ENCODE measurements around the gene DNAJB11.

The DNAJB11 gene

DNA sequence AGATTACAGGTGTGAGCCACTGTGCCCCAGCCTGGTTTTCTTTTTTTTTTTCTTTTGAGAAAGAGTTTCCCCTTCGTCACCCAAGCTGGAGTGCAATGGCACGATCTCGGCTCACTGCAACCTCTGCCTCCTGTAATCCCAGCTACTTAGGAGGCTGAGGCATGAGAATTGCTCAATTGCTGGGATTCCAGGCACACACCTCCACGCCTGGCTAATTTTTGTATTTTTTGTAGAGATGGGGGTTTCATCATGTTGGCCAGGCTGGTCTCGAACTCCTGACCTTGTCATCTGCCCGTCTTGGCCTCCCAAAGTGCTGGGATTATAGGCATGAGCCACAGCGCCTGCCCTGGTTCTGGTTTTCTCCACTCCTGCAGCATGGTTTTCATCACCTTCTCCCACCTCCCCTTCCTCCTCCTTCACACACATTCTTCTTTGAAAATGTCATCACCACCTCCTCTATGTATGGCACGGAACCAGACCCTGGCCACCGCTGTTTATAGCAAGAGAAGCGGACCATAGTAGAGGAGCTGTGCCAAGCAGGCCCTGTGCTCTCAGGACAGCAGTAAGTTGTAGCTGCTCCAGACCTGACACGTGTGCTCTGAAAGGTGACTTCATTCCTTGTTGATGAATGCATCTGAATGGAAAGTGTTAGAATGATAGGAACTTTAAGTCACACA lies 27.7 kb downstream of the DNAJB11 start:
- DNase-seq = no peak

- no peak for DNase-seq
These were observed 28.2 kb downstream of the DNAJB11 start for GRCh38 chr3:186598794-186599141.

DNA sequence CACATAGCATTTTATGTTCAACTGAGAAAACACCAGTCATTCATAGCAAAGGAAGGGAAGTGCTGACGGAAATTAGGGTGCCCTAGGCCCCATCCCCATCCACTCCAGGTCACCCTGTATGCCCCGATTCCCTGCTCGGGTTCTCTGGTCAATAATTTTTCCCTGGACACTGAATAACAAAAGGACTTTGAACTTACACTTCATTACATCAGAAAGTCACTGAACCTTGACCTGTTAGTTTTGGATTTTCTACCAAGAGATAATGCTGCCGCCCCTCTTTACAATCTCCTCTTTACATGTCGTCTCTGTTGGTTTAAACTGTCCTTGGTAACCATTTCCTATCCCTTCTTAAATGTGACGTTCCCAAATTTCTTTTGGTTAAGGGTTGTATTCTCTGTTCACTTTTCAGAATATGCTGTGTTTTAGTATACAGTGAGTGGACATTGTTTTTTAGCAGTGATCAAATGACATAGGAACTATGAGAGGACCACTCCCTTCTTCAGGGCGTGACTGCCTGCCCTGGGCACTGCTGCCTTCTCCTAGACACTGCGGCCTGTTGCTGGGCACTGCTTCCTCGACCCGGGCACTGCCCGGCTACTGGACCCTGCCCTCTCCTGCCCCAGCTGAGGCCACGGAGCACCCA lies 28.7 kb downstream of the DNAJB11 start:
- no peak for DNase-seq

DNA sequence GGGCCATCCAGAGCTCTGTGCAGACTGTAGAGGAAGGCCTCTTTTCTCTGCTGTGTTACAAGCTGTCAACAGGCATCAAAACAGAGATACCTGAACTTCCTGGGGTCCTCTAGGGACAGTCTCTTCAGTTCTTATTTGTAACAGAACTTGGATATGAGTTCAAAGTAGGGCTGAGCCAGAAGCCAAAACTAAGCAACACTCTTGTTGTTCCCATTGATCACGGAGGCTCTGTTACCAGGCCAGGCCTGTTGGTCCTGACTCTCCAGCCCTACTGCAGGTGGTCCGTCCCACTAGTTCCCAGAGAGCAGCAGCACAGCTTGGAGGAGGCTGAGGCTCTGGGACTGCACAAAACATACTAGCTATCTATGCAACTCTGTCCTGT lies 29.3 kb downstream of the DNAJB11 start:
- DNase-seq = no peak

DNA sequence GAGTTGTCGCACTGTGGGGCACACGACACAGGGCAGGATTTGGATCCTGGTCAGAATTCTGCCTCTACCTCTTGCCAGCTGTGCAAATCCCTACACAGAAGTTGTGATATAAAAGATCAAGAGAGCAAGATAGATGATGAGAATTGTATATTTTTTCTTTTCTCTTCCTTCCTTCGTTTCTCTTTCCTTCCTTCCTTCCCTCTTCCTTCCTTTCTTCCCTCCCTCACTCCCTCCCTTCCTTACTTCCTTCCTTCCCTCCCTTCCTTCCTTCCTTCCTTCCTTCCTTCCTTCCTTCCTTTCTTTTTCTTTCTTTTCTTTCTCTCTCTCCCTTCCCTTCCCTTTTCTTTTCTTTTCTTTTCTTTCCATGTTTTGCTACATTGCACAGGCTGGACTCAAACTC lies 30.4 kb downstream of the DNAJB11 start:
- DNase-seq = no peak

DNA sequence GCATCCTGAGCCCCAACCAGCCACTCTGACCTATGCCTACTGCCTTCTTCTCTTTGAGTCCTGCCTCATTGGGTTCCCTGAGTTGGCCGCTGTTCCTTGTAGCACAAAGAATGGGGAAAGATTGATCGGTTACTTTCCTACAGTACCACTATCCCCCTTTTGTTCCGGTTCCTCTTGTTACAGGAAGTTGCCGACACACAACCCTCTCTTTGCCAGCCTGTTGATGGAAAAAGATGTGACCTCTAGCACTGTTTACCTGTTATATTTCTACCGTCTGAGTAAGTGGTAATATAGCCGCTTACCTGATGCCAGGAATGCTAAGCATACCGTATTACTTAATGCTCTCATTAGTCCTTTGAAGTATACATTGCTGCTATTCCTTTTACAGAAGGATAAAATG lies 32.6 kb downstream of the DNAJB11 start:
- no peak for DNase-seq

DNA sequence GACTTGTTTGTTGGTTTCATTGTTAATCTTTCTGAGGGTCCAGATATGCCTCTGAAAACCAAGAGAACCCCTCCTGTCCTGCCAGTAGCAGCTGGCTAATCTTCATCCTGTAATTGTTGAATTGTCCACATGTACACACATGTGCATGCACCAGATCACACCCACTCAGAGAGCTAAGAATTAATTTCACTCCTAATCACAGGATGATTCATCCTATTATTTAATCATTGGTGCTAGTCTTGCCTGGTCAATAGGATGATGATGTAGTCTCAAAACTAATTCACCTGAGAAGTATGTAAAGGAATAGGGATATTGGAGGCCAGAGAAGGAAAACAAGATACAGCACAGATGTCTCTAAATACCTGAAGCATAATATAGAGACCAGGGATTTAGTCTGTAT lies 34.6 kb downstream of the DNAJB11 start:
- no peak for DNase-seq

DNA sequence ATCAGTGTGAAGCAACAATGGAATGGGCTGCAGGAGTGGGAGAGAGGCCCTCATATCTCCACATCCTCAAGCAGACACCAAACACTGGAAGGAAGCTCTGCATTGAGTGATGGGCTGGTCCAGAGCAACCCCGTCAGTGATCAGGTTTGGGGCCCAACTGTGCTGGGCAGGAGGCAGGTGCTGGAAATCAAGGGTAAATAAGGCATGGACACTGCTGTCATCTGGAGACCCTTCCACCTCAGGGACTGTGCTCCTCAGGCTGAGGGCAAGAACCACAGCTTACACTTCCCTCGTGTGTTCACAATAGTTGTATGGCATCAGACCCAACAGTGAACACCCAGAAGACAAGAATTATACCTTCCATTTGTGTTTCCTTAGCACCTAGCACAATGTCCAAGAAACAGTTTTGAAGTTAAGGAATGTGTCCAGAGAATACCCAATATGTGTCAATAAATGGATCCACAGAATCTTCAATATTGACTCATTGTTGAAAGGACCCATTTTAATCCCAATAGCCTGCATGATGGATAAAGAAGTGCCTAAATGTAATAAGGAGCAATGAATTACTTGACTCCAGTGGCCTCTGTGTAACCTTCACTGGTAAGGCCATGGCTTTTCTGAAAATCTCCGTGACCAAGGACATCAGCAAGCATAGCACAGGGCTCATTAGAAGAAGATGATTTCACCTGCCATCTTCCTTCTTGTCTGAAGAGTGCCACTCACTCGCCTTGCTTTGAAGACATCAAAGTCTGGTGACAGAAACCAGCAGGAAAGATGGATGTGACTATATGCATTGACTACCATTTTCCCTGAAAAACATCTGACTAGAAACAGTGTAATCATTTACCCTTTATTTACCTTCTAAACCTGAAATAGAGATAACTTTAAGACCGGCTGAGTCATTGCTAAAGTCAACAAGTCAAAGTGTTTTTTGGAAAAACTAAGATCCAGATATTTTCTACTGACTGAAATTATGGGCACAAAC lies 35.3 kb downstream of the DNAJB11 start:
- no peak for DNase-seq

DNA sequence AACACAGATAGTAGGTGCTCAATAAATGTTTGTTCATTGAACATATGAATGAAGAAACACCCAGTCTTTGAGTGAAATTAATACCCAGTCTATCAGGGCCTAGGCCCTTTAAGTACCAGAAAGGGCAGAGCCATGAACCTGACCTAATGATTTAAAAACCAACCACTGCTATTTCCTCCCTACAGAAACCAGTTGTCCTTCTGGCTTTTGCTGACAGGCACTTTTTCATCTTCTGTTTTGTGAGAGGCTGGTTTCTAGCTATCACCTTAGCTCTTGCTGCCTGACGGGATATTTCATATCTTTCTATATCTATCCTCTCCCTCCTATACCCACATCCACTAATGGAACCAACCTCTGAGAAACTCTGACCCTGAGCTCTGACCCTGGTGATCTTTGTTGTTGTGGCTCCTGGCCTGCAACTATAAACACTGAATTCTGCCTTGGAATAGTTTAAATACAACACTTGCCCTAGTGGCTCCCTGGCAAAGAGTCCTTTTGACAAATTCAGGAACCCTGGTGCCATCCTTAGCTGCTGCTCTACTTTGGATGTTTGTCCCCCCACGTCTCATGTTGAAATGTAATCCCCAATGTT lies 38.2 kb downstream of the DNAJB11 start:
- DNase-seq = no peak

DNA sequence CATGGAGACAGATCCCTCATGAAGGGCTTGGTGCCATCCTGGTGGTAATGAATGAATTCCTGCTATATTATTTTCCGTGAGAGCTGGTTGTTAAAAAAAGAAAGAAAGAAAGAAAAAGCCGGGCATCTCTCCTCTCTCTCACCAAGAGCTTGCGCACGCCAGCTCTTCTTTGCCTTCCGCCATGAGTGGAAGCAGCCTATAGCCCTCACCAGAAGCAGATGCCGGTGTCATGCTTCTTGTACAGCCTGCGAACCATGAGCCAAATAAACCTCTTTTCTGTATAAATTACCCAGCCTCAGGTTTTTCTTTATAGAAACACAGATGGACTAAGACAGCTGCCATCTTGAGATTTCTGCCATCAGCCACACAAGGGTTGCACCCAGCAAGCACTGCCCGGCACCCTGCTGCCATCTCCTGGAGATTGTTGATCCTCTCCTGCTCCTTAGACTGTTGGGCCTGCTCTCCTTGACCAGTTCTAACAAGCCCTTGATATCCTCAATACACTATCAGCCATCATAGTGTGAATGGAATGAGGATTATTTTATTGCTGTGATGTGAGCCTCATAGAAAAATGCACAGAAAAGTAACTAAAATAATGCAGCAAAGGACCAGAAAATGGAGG lies 38.8 kb downstream of the DNAJB11 start:
- no peak for DNase-seq

DNA sequence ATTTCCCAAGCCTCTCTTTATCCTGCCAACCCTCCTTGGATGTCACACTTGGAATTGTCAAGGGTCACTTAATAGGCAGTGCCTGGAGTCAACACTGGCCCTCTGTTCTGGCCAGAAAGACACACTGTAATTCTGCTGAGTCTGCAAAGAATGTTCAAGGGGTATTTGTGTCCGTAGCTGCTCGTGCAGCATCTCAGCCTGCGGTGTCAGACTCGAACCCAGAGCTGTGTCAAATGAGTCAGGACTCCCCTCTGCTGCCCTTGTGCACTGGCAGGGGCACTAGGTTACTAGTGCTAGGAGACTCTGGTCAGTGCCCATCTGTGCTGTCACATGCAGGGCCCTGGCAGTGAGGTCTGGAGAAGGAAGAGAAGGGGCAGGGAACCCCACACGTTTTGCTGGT lies 41.5 kb downstream of the DNAJB11 start:
- no peak for DNase-seq

DNA sequence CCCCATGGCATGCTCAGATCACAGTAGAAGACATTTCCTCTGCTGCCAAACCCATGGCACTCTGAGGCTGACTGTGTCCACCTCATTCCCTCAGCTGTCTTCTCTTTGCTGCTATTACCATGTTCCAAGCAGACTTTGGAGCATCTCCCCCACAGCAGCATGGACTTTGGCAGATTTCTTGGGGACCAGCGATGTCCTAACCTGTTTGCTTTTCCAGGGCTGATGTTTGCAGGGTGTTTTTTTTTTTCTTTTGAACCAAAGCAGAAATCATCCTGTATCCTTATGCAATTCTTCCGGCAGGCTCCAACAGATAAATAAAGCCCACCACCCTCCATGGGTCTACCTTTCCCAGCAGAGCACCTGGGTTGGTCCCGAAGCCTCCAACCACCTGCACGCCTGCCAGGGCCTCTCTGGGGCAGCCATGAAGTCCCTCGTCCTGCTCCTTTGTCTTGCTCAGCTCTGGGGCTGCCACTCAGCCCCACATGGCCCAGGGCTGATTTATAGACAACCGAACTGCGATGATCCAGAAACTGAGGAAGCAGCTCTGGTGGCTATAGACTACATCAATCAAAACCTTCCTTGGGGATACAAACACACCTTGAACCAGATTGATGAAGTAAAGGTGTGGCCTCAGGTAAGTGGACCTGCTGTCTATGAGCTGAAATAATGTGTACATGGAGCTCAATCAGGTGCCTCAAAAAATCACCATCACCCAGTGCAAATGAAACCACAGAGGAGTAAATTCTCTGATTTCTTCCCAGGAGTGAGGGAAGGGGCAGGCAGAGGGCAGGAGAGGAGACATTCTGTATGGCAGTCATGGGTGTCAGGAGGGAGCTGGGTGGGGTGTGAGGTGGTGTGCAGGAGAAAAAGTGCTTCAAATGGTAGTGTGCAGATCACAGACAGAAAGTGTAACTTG lies 42.5 kb downstream of the DNAJB11 start, which contains the start of gene AHSG:
AHSG (plus strand) TSS at position 340 of the 916 bp plus-strand sequence; CDS start at position 422, 82 bp downstream.
- DNase-seq = no peak

- DNase-seq = no peak
These were observed 43.2 kb downstream of the DNAJB11 start for GRCh38 chr3:186613637-186614265.

- DNase-seq = no peak
These were observed 43.7 kb downstream of the DNAJB11 start for GRCh38 chr3:186614266-186614596.

- DNase-seq = no peak
These were observed 44.3 kb downstream of the DNAJB11 start for GRCh38 chr3:186614597-186615483.

DNA sequence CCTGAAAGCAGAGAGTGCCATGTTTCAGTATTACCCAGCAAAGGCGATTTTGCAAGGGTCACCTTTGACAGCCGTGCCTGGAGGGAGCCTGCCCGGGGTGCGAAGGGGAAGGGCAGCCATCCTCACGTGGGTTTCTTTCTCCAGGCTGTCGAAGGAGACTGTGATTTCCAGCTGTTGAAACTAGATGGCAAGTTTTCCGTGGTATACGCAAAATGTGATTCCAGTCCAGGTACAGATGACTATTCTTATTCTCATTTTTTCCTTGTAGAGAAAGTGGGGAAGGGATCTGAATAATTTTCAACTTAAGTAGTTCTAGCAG lies 45.7 kb downstream of the DNAJB11 start:
- no peak for DNase-seq

DNA sequence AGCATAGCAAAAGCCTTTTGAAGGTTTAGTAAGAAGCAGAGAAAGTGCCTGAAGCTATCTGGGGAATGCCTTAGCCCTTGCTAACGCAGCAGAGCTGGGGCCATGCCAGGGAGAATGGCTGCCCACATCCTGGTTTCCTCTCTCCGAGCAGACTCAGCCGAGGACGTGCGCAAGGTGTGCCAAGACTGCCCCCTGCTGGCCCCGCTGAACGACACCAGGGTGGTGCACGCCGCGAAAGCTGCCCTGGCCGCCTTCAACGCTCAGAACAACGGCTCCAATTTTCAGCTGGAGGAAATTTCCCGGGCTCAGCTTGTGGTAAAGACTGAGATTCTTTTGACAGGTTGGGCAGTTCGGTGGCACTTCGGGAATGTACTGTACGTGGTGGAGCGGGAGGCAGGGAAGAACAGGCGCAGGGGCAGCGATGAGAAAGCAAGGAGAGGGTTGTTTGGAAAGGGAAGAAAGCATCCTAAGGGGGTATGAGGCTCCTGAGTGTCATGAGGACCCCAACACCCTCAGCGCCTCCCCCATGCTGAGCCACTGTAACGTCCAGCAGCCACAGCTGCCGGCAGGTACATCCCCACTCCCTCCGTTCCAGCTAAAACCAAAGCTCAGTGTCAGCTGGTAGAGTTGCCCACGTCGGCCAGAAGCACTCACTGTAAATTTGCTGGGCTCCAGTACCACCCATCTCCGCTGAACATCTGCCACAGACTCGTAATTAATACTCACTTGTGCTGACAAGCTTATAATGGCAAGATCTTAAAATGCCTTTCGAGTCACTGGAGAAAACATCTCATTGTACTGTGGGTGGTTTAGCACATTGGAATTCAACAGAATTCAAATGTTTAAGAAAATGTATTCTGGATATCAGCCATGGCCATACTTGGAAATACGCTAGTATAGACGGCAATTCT lies 46.8 kb downstream of the DNAJB11 start:
- no peak for DNase-seq

- DNase-seq = no peak
These were observed 47.9 kb downstream of the DNAJB11 start for GRCh38 chr3:186618318-186618938.

- DNase-seq = no peak
These were observed 49.3 kb downstream of the DNAJB11 start for GRCh38 chr3:186619787-186620212.

Data from NCI-H510A (cell line).